Measurements from ENCODE around the gene LRRC7.

Gene LRRC7

GRCh38 chr1:69985901-69986439 is 418.2 kb downstream of the LRRC7 start:
- DNase-seq: peak; percentile 32

- no peak for DNase-seq
These were observed 420.2 kb downstream of the LRRC7 start for GRCh38 chr1:69987881-69988280.

GRCh38 chr1:69991644-69992043 is 423.9 kb downstream of the LRRC7 start:
- peak; percentile 27 for DNase-seq

- DNase-seq: no peak
These were observed 424.9 kb downstream of the LRRC7 start for GRCh38 chr1:69992594-69992993.

- DNase-seq: no peak
These were observed 426.1 kb downstream of the LRRC7 start for GRCh38 chr1:69993810-69994209.

GRCh38 chr1:69994241-69994640 is 426.5 kb downstream of the LRRC7 start:
- DNase-seq: peak; percentile 35

GRCh38 chr1:69998847-69999246 is 431.1 kb downstream of the LRRC7 start:
- DNase-seq: no peak

- no peak for DNase-seq
These were observed 435.6 kb downstream of the LRRC7 start for GRCh38 chr1:70003211-70003908.

GRCh38 chr1:70005386-70006034 is 437.8 kb downstream of the LRRC7 start:
- DNase-seq: no peak

GRCh38 chr1:70008660-70009059 is 440.9 kb downstream of the LRRC7 start:
- DNase-seq: no peak

- no peak for DNase-seq
These were observed 450.0 kb downstream of the LRRC7 start for GRCh38 chr1:70017770-70018169.

- no peak for DNase-seq
These were observed 456.6 kb downstream of the LRRC7 start for GRCh38 chr1:70024272-70024671.

- DNase-seq: no peak
These were observed 457.3 kb downstream of the LRRC7 start for GRCh38 chr1:70025052-70025451.

- no peak for DNase-seq
These were observed 458.1 kb downstream of the LRRC7 start for GRCh38 chr1:70025846-70026245.

- DNase-seq: no peak
These were observed 465.6 kb downstream of the LRRC7 start for GRCh38 chr1:70033266-70033873.

GRCh38 chr1:70033936-70034335 is 466.2 kb downstream of the LRRC7 start:
- no peak for DNase-seq

GRCh38 chr1:70034403-70034802 is 466.7 kb downstream of the LRRC7 start:
- peak; percentile 66 for DNase-seq

GRCh38 chr1:70038025-70038424 is 470.3 kb downstream of the LRRC7 start:
- peak; percentile 31 for DNase-seq

GRCh38 chr1:70039485-70039884 is 471.8 kb downstream of the LRRC7 start:
- no peak for DNase-seq

- DNase-seq: no peak
These were observed 473.8 kb downstream of the LRRC7 start for GRCh38 chr1:70041317-70042045.

GRCh38 chr1:70042090-70042731 is 474.5 kb downstream of the LRRC7 start:
- peak; percentile 48 for DNase-seq

GRCh38 chr1:70043804-70044203 is 476.1 kb downstream of the LRRC7 start:
- peak; percentile 78 for DNase-seq

All from fibroblast of skin of scalp (primary cell).